Superior temporal gyrus (tissue), 1 donor: ENCODE results near the gene AP1M2.
"Not testable (repeated sequence)": the region's sequence is repeated elsewhere in the genome, so short reads cannot be mapped to it uniquely, and the experiment has no call there.

Experiments
- DNase-seq: peaks from one replicate; pipeline ENCODE4 v3.0.0-alpha.2; 2016; ENCODE audit errors: extremely low spot score

Gene AP1M2

DNA sequence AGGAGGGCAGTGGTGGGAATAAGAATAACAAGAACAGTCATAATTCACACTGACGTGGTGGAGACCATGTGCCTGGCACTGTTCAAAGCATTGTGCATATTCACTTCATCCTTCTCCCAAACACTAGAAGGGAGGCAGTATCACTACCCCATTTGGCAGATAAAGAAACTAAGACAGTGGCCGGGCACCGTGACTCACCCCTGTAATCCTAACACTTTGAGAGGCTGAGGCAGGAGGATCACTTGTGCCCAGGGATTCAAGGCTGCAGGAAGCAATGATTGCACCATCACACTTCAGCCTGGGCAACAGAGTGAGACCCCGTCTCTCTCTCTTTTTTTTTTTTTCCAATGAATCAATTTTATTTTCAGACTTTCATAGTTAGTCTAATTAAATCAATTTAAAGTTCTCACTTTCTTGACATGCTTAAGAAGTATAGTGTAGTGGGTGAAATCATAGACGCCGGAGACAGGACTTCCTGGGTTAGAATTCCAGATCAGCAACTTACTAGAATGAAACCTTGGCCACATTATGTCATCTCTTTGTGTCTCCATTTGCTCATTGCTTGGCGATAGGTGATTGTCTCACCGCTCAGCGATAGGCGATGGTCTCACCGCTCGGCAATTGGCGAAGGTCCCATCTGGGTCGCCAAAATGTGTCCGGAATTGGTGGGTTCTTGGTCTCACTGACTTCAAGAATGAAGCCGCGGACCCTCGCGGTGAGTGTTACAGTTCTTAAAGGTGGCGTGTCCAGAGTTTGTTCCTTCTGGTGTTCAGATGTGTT lies 48.7 kb downstream of the AP1M2 start:
- DNase-seq: no peak

DNA sequence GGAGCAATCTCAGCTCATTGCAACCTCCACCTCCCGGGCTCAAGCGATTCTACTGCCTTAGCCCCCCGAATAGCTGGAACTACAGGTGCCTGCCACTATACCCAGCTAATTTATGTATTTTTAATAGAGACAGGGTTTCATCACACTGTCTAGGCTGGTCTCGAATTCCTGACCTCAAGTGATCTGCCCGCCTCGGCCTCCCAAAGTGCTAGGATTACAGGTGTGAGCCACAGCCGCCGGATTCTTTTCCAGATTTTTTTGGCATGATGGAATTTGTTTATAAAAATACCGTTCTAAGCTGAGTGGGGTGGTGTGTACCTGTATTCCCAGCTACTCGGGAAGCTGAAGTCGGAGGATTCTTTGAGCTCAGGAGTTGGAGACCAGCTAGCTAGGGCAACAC lies 49.4 kb downstream of the AP1M2 start:
- DNase-seq: no peak

DNA sequence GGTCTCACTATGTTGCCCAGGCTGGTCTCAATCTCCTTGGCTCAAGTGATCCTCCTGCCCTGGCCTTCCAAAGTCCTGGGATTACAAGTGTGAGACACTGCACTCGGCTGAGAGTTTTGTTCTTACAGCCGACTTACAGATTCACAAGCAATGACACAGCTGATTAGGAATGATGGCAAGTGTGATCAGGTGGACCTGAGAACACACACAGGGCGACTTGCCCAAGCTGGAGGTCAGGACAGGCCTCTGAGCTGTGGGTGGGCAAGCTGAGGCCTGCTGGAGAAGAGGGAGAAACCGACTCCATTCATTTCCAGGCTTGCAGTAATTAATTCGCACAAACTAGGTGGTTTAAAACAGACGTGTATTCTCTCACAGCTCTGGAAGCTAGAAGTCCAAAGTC lies 51.5 kb downstream of the AP1M2 start:
- DNase-seq: no peak

DNA sequence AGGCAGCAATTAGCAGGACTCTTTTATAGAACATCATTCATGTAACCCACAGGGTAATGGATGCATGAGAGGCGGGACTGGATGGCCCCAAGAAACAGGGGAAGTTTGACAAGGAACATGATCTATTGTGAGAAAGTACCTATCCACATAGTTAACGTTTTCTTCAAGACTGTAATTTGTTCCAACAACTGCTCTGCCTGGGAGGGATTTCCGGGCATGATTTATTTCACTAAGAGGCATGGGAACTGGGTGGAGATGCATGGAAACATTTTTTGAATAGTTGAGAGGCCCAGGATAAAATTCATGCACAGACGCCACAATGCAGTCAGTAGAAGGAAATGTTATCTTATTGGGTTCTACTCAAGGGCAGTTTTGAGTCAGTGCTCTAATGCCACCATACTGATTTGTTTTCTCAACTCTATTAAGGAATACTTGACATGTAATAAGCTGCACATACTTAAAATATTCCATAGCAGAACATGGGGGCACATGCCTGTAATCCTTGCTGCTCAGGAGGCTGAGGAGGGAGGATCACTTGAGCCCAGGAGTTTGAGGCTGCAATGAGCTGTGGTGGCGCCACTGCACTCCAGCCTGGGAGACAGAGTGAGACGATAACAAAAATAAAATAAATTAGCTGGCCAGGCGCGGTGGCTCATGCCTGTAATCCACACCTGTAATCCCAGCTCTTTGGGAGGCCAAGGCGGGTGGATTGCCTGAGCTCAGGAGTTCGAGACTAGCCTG lies 53.3 kb downstream of the AP1M2 start:
- no peak for DNase-seq

DNA sequence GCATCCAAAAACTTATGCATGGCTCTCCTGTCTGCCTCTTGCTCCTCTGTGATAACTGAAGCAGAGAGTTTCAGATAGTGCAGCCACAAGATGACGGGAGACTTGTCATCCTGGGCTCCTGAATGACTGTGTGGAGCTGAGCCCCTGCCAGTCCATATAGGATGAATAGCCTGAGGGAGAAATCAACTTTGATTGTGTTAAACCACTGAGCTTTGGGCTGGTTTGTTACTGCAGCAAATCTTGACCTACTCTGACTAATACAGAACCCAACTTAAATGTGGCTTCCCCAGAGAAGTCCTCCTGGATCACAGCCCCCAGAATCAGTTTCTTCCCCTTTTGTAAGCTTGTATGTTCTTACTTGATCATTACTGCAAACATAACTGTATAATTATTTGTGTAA lies 54.7 kb downstream of the AP1M2 start:
- no peak for DNase-seq

DNA sequence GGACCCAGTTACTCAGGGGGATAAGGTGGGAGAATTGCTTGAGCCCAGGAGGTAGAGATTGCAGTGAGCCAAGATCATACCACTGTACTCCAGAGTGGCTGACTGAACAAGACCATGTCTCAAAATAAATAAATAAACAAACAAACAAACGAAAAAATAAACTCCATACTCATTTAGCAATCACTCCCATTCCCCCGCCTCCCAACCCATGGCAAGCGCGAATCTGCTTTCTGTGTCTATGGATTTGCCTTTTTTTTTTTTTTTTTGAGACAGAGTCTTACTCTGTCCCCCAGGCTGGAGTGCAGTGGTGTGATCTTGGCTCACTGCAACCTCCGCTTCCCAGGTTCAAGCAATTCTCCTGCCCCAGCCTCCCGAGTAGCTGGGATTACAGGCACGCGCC lies 60.2 kb downstream of the AP1M2 start:
- DNase-seq: not testable (repeated sequence)

DNA sequence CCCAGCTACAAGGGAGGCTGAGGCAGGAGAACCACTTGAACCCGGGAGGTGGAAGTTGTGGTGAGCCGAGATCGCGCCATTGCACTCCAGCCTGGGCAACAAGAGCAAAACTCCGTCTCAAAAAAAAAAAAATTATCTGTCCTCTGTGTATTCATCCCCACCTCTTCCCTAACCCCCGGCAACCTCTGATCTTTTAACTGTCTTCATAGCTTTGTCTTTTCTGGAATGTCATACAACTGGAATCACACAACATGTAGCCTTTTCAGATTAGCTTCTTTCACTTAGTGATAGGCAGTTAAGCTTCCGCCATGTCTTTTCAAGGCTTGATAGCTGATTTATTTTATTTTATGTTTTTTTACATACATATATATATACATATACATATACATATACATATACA lies 61.5 kb downstream of the AP1M2 start:
- DNase-seq: no peak

DNA sequence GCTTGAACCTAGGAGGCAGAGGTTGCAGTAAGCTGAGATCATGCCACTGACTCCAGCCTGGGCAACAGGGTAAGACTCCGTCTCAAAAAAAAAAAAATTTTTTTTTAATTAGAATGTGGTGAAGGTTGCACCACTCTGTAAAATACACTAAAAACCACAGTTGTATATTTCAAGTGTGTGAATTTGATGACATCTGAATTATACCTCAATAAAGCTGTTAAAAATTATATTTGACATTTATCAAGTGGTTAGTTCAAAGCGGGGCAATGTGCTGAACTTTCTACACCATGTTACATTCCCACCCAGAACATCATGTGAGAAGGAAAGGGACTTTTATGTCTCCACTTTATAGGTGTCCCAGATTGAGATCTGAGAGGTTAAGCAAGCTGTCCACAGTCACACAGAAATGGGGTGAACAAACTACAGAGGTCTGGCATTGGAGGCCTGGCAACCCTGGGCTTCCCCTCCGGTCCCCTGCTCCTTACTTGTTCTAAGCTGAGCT lies 63.9 kb downstream of the AP1M2 start:
- DNase-seq: no peak
